H1 (cell line): Measurements from ENCODE around the gene SFRP5. TPM values are rescaled to one million over a fixed set of nuclear protein-coding genes. Genes with fewer than 3 reads are reported as not detected.

Experiments
- CTCF ChIA-PET: fragments of 300-600 bp; sonication (Branson Sonifier 250); formaldehyde crosslinking; loops from one replicate; lab custom pipeline; 2021; ENCODE audit not compliant: partially characterized antibody; lab: Charles Lee
- POLR2A ChIA-PET: fragments of 300-600 bp; sonication (Branson Sonifier 250); formaldehyde crosslinking; loops from one replicate; lab custom pipeline; 2021; ENCODE audit warnings: inconsistent platforms; ENCODE audit not compliant: partially characterized antibody; lab: Charles Lee
- DNase-seq, 2 experiments: peaks; one replicate each; pipeline versions ENCODE4 v3.0.0 to v3.0.0-alpha.2; 2010 to 2022; ENCODE audit warnings: low spot score in 2 of 2, low read depth in 1 of 2, mixed read lengths in 1 of 2
- FAIRE-seq: peaks from 2 replicates; lab custom pipeline; 2011; peaks lifted over from hg19 to GRCh38; lab: Jason Lieb, UNC
- H2AFZ ChIP-seq: 2 replicates; pipeline ENCODE4 v1.8.1; 2012; ENCODE audit warnings: low read length, inconsistent platforms
- H2AK5ac ChIP-seq: 2 replicates; pipeline ENCODE4 v1.6.1; 2013; ENCODE audit warnings: low read depth, low read length
- H2BK120ac ChIP-seq: replicated peaks from 2 replicates; pipeline ENCODE3; 2013; ENCODE audit warnings: low read depth, low read length, inconsistent platforms
- H2BK12ac ChIP-seq: 2 replicates; pipeline ENCODE4 v1.6.1; 2013; ENCODE audit warnings: low read depth, low read length
- H2BK15ac ChIP-seq: 2 replicates; pipeline ENCODE4 v1.6.1; 2013; ENCODE audit warnings: low read length
- H2BK20ac ChIP-seq: 2 replicates; pipeline ENCODE4 v1.6.1; 2013; ENCODE audit warnings: low read length
- H2BK5ac ChIP-seq: 2 replicates; pipeline ENCODE4 v1.6.1; 2013; ENCODE audit warnings: low read depth, low read length
- H3K14ac ChIP-seq: 2 replicates; pipeline ENCODE4 v1.6.1; 2013; ENCODE audit warnings: inconsistent platforms; ENCODE audit not compliant: insufficient read length
- H3K18ac ChIP-seq: 2 replicates; pipeline ENCODE4 v1.6.1; 2013; ENCODE audit warnings: low read length; ENCODE audit errors: extremely low read depth
- H3K23ac ChIP-seq: 2 replicates; pipeline ENCODE4 v1.6.1; 2013; ENCODE audit warnings: inconsistent platforms; ENCODE audit not compliant: insufficient read length
- H3K23me2 ChIP-seq: 2 replicates; pipeline ENCODE4 v1.6.1; 2013; ENCODE audit warnings: low read depth, low read length
- H3K27ac ChIP-seq: 2 replicates; pipeline ENCODE4 v1.6.1; 2011; ENCODE audit warnings: low read depth, low read length, inconsistent platforms
- H3K27me3 ChIP-seq, 4 experiments: replicated peaks in 1 of 4; 1 replicate in 1 of 4; 2 replicates in 3 of 4; pipeline versions ENCODE4 v1.6.1 to v1.8.1; 2011 to 2013; ENCODE audit warnings: low read length in 3 of 4, mild to moderate bottlenecking in 3 of 4, inconsistent platforms in 2 of 4, mixed read lengths in 2 of 4, moderate library complexity in 1 of 4; ENCODE audit not compliant: control insufficient read depth in 3 of 4, insufficient read depth in 3 of 4; ENCODE audit errors: extremely low read depth in 1 of 4
- H3K36me3 ChIP-seq, 4 experiments: 2 replicates each; pipeline versions ENCODE4 v1.6.1 to v1.8.1; 2011 to 2013; ENCODE audit warnings: mild to moderate bottlenecking in 4 of 4, low read length in 3 of 4, moderate library complexity in 2 of 4, control low read depth in 1 of 4, inconsistent platforms in 1 of 4; ENCODE audit not compliant: insufficient read depth in 4 of 4, control insufficient read depth in 2 of 4
- H3K4ac ChIP-seq: replicated peaks from 2 replicates; pipeline ENCODE3; 2013; ENCODE audit warnings: low read length, low read depth, mixed read lengths, inconsistent platforms; ENCODE audit not compliant: insufficient read length
- H3K4me1 ChIP-seq, 4 experiments: replicated peaks in 1 of 4; 1 replicate in 1 of 4; 2 replicates in 3 of 4; pipeline versions ENCODE4 v1.6.1 to v1.8.1; 2011 to 2013; ENCODE audit warnings: low read length in 3 of 4, inconsistent platforms in 2 of 4, mixed read lengths in 1 of 4; ENCODE audit not compliant: insufficient read depth in 4 of 4, control insufficient read depth in 3 of 4
- H3K4me2 ChIP-seq, 2 experiments: 2 replicates each; pipeline versions ENCODE4 v1.6.1 to v1.8.1; 2011 to 2013; ENCODE audit warnings: low read depth in 2 of 2, low read length in 2 of 2, control low read depth in 1 of 2, inconsistent platforms in 1 of 2, mild to moderate bottlenecking in 1 of 2; ENCODE audit not compliant: insufficient read depth in 1 of 2
- H3K4me3 ChIP-seq, 4 experiments: fragments of 200-600, 300-600 bp in 1 of 4; sonication (generic), shearing (Covaris generic), sonication (Bioruptor Twin) in 1 of 4; 2 replicates each; pipeline versions ENCODE4 v1.5.1 to v1.8.1; 2011 to 2016; ENCODE audit warnings: low read length in 4 of 4, low read depth in 3 of 4, control low read depth in 2 of 4, inconsistent platforms in 2 of 4, mild to moderate bottlenecking in 2 of 4, mixed read lengths in 1 of 4, moderate library complexity in 1 of 4; ENCODE audit not compliant: insufficient read depth in 2 of 4; ENCODE audit errors: extremely low read depth in 1 of 4
- H3K56ac ChIP-seq: replicated peaks from 2 replicates; pipeline ENCODE3; 2013; ENCODE audit warnings: low read depth, mild to moderate bottlenecking, mixed read lengths, low read length, inconsistent platforms; ENCODE audit not compliant: insufficient read length
- H3K79me1 ChIP-seq: 2 replicates; pipeline ENCODE4 v1.6.1; 2013; ENCODE audit warnings: low read depth, low read length, control low read depth
- H3K79me2 ChIP-seq, 2 experiments: 2 replicates each; pipeline versions ENCODE4 v1.6.1 to v1.8.1; 2012 to 2013; ENCODE audit warnings: low read length in 2 of 2, mild to moderate bottlenecking in 2 of 2, inconsistent platforms in 1 of 2; ENCODE audit not compliant: insufficient read depth in 2 of 2, control insufficient read depth in 1 of 2
- H3K9ac ChIP-seq, 4 experiments: replicated peaks in 1 of 4; 1 replicate in 1 of 4; 2 replicates in 3 of 4; pipeline versions ENCODE4 v1.6.1 to v1.8.1; 2011 to 2013; ENCODE audit warnings: low read depth in 3 of 4, low read length in 3 of 4, control low read depth in 2 of 4, mild to moderate bottlenecking in 2 of 4, moderate library complexity in 2 of 4, inconsistent platforms in 1 of 4; ENCODE audit errors: extremely low read depth in 1 of 4
- H3K9me3 ChIP-seq, 2 experiments: 2 replicates each; pipeline versions ENCODE4 v1.6.1 to v1.8.1; 2012 to 2013; ENCODE audit warnings: mild to moderate bottlenecking in 2 of 2, moderate library complexity in 2 of 2, control low read depth in 1 of 2, inconsistent platforms in 1 of 2, low read depth in 1 of 2, low read length in 1 of 2, mixed read lengths in 1 of 2; ENCODE audit not compliant: insufficient read depth in 2 of 2
- H4K20me1 ChIP-seq, 2 experiments: replicated peaks in 1 of 2; 2 replicates each; pipeline versions ENCODE3 to v1.8.1; 2011 to 2013; ENCODE audit warnings: inconsistent platforms in 2 of 2, low read length in 2 of 2, mild to moderate bottlenecking in 1 of 2; ENCODE audit not compliant: insufficient read depth in 2 of 2, control insufficient read depth in 1 of 2
- H4K5ac ChIP-seq: 2 replicates; pipeline ENCODE4 v1.6.1; 2013; ENCODE audit warnings: low read length, low read depth, mixed read lengths, inconsistent platforms; ENCODE audit not compliant: insufficient read length
- H4K8ac ChIP-seq: 2 replicates; pipeline ENCODE4 v1.8.0; 2013; ENCODE audit warnings: mild to moderate bottlenecking, moderate library complexity, low read length, inconsistent platforms; ENCODE audit not compliant: insufficient read depth; ENCODE audit errors: extremely low read depth
- H4K91ac ChIP-seq: replicated peaks from 2 replicates; pipeline ENCODE3; 2013; ENCODE audit warnings: low read length, mixed read lengths, inconsistent platforms; ENCODE audit not compliant: insufficient read length
- EGR1 ChIP-seq: IDR thresholded peaks from 2 replicates; pipeline ENCODE4 v1.6.1; 2011; ENCODE audit warnings: low read depth, low read length, borderline replicate concordance
- KDM4A ChIP-seq: IDR thresholded peaks from one replicate; pipeline ENCODE4 v1.7.1; 2012; ENCODE audit warnings: low read depth, mild to moderate bottlenecking, moderate library complexity, low read length, inconsistent platforms; ENCODE audit not compliant: severe bottlenecking
- SP1 ChIP-seq: IDR thresholded peaks from 2 replicates; pipeline ENCODE4 v1.6.1; 2011; ENCODE audit warnings: low read depth, low read length
- ZNF274 ChIP-seq: IDR thresholded peaks from 2 replicates; pipeline ENCODE4 v1.7.0; 2012; ENCODE audit warnings: low read length, borderline replicate concordance; ENCODE audit errors: extremely low read depth
- WGBS, 2 experiments: shearing (Covaris generic) in 1 of 2; methylation state at CpG; one replicate each; pipeline versions ENCODE4 v1.1.6 to v1.1.7; 2013 to 2015; ENCODE audit warnings: low lambda C conversion rate in 2 of 2, mixed read lengths in 2 of 2, inconsistent platforms in 1 of 2, low coverage in 1 of 2, missing lambda C conversion rate in 1 of 2; ENCODE audit not compliant: insufficient replicate concordance in 2 of 2, insufficient coverage in 1 of 2, insufficient read length in 1 of 2; ENCODE audit errors: extremely low coverage in 1 of 2, missing lambda C conversion rate in 1 of 2; 5-methylcytosine and 5-hydroxymethylcytosine counted together
- long read RNA-seq, 2 experiments: library from RNA in 1 of 2; library from capped mRNA in 1 of 2; stranded (forward); transcript quantifications; one replicate each; pipeline ENCODE4 v2.0.0, GENCODE V29; 2021; ENCODE audit warnings: inconsistent platforms in 1 of 2
- polyA minus RNA-seq, 3 experiments: library from RNA; depleted of rRNA, polyadenylated mRNA; stranded (reverse); fragments of >200 nt; gene quantifications; 1 replicate in 2 of 3; 2 replicates in 1 of 3; pipeline ENCODE4 v1.2.3, GENCODE V29; 2011
- polyA plus RNA-seq, 7 experiments: library from polyadenylated mRNA; depleted of rRNA in 3 of 7; stranded (reverse) in 5 of 7; unstranded in 2 of 7; fragments of >200 nt in 5 of 7; fragments of 200-250 nt in 2 of 7; gene quantifications; 1 replicate in 5 of 7; 2 replicates in 1 of 7; 4 replicates in 1 of 7; pipeline versions ENCODE4 v1.2.1 to v1.2.3, GENCODE V29; 2011 to 2013; ENCODE audit warnings: missing spikeins in 2 of 7, mixed read lengths in 2 of 7
- total RNA-seq: library from RNA; stranded (reverse); fragmentation: NEBNext Ultra II Directional; extraction: Animal tissue kit (Norgen Biotek cat#: 25700); gene quantifications from 2 replicates; pipeline ENCODE4 v1.2.1, GENCODE V29; 2021

Gene SFRP5, protein sequence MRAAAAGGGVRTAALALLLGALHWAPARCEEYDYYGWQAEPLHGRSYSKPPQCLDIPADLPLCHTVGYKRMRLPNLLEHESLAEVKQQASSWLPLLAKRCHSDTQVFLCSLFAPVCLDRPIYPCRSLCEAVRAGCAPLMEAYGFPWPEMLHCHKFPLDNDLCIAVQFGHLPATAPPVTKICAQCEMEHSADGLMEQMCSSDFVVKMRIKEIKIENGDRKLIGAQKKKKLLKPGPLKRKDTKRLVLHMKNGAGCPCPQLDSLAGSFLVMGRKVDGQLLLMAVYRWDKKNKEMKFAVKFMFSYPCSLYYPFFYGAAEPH
- total RNA-seq (3.3 and 3.9 TPM in 2 replicates), polyA plus RNA-seq (2011; rRNA removed) (5.9 and 8.6 TPM in 2 replicates), polyA minus RNA-seq (2011; rRNA and poly(A)+ RNA removed) (1.4 TPM in 2 replicates)
- 5.3 TPM for polyA plus RNA-seq (2011; cell fraction: cytosol; rRNA removed)
- 4.9 TPM for polyA plus RNA-seq (2011; cell fraction: nucleus; rRNA removed)
- polyA plus RNA-seq (2012, experiment 1 of 2): 1.2 to 5.2 TPM (median 3.9 TPM) in 4 replicates
- 4.1 TPM for polyA plus RNA-seq (2012, experiment 2 of 2)
- 3.9 TPM for polyA plus RNA-seq (2013, experiment 1 of 2)
- polyA plus RNA-seq (2013, experiment 2 of 2): 3.5 TPM
- polyA minus RNA-seq (2011; cell fraction: cytosol; rRNA and poly(A)+ RNA removed): 3.2 TPM
- 3.4 TPM for polyA minus RNA-seq (2011; cell fraction: nucleus; rRNA and poly(A)+ RNA removed)
- long read RNA-seq, experiment 1, partial matches to known transcripts: 5 of 8 reads
- long read RNA-seq, experiment 1, other reads (novel, unspliced or antisense): 0 of 8 reads
- long read RNA-seq, experiment 2: 0 reads

DNA sequence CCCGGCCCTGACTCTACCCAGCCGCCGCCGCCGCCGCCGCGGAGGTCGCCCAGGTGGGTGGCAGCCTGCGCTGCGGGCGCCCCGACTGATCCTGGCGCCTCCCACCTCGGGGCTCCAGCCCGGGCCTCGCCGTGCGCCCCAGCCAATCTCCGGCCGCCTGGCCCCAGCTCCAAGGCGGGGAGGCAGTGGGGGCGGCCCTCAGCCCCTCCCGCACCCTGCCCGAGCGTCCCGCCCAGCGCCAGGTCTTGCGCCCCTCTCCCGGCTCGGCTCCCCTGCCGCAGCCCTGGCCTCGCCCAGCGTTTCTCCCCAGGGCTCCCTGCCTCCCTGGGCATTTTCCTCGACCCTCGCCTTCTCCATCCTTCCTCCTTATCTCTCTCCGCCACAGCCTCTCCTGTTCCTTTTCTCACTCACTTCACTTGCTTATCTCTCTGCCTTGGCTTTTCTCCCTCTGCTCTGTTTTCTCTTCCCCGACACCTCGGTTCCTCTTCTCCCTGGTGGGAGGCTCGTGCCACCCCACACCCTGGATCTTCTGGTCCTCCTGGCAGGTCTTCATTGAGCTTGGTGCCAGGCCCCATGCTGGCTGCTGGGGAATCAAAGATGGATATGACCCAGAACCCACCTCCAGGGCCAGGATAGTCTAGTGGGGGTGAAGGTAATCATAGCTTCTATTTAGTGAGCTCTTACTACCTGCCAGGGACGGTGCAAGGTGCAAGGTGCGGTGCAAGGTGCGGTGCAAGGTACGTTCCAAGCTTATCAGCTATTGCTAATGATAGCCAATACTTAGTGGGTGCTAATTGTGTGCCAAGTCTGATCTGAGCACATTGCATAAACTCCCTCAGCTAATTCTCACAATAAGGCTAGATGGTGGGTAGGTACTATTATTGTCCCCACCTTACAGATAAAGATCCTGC lies at the start of gene SFRP5:
Gene SFRP5 (minus strand): TSS at position 87 of the 911 bp plus-strand sequence. CDS start 166 bp downstream, outside the sequence.
- Histone ChIP-seq H3K4me1 (peaks cover 2 to 10% (median 7%) of the 10 kb centered on the region in 4 experiments; a peak in 6 of 7 replicates), H4K20me1 (no peaks in the 10 kb centered on the region), H2BK120ac (no peak within 1 kb of the TSS), H3K23ac (no peak within 1 kb of the TSS), H2AK5ac (no peak within 1 kb of the TSS), H3K4me3 (peak within 1 kb of the TSS; percentile 54 to 60 (median 55)), H3K14ac (no peak within 1 kb of the TSS), H3K56ac (no peak within 1 kb of the TSS), H2BK12ac (peak within 1 kb of the TSS; percentile 92; the same call in 1 of the 2 replicates), H3K18ac (peak within 1 kb of the TSS; percentile 83), H3K9ac (peak within 1 kb of the TSS in 2 of 4 experiments; percentile 20 to 25; a peak in 3 of 7 replicates), H2AFZ (peak within 1 kb of the TSS; percentile 25; the same call in 1 of the 2 replicates), H4K5ac (no peak within 1 kb of the TSS), H3K23me2 (peaks cover 15% of the 10 kb centered on the region; the same call in 1 of the 2 replicates), H3K79me2 (no peaks in the 10 kb centered on the region), H3K79me1 (no peaks in the 10 kb centered on the region; the same call in 1 of the 2 replicates), H2BK15ac (peak within 1 kb of the TSS; percentile 53; the same call in 1 of the 2 replicates), H3K27me3 (peaks cover 14 to 51% (median 40%) of the 10 kb centered on the region in 4 experiments), H4K8ac (peak within 1 kb of the TSS; percentile 85), H3K4me2 (peak within 1 kb of the TSS; percentile 87 to 99), H3K36me3 (no peaks in the 10 kb centered on the region; a peak in 1 of 8 replicates), H3K9me3 (no peaks in the 10 kb centered on the region), H4K91ac (peak within 1 kb of the TSS; percentile 49), H2BK20ac (peak within 1 kb of the TSS; percentile 66; the same call in 1 of the 2 replicates), H2BK5ac (peak within 1 kb of the TSS; percentile 71; the same call in 1 of the 2 replicates), H3K4ac (peak within 1 kb of the TSS; percentile 61), H3K27ac (no peak within 1 kb of the TSS)
- peak in 1 of 2 experiments; percentile 71 for DNase-seq
- TF ChIP-seq ZNF274 (no peak), KDM4A (peak; percentile 47), EGR1 (no peak), SP1 (no peak)
- FAIRE-seq: no peak
- 28% methylated on average over 21 of the region's 44 CpGs; no CpG with 5 or more reads in 1 of the 2 experiments for WGBS, 2 experiments
- POLR2A ChIA-PET: interaction anchor here (0.9 to 3.7 kb wide), 8 partner anchors 8 to 85 kb away, joined by 3 to 30 read pairs (median 3); partner anchors contain the start of genes AVPI1 and ZFYVE27
- CTCF ChIA-PET: interaction anchor here (0.6 to 4.1 kb wide), 9 partner anchors 9 to 273 kb away, joined by 3 to 30 read pairs (median 6); no protein-coding TSS in a partner anchor
